Measurements from ENCODE around the gene FNBP1.

Gene FNBP1

GRCh38 chr9:130058154-130058553 is 15.2 kb upstream of the FNBP1 start:
- no peak for DNase-seq (ENCODE audit: low spot score)
- TF ChIP-seq CTCF (IDR thresholded peaks at IDR 0.05): no peak
- no peak overlapping the region for H3K4me3 ChIP-seq
- H3K27ac ChIP-seq: no peak overlapping the region

- DNase-seq (ENCODE audit: low spot score): no peak
- Histone ChIP-seq H3K27ac (peak overlapping the region in 1 of 2 donors; percentile 95), H3K4me3 (peak overlapping the region; percentile 100)
- no peak for TF ChIP-seq CTCF (IDR thresholded peaks at IDR 0.05)
These were observed 11.8 kb upstream of the FNBP1 start for GRCh38 chr9:130054820-130055219.

GRCh38 chr9:130054325-130054786 is 11.4 kb upstream of the FNBP1 start:
- peak overlapping the region; percentile 81 to 95 for H3K27ac ChIP-seq
- peak overlapping the region; percentile 100 for H3K4me3 ChIP-seq
- DNase-seq (ENCODE audit: low spot score): no peak
- TF ChIP-seq CTCF (IDR thresholded peaks at IDR 0.05): no peak

- Histone ChIP-seq H3K4me3 (peak within 1 kb of the TSS; percentile 100), H3K27ac (peak within 1 kb of the TSS; percentile 81 to 95)
- no peak for TF ChIP-seq CTCF (IDR thresholded peaks at IDR 0.05)
- peak; percentile 87 for DNase-seq (ENCODE audit: low spot score)
These were observed 10.7 kb upstream of the FNBP1 start, which contains the start of gene GPR107 for GRCh38 chr9:130053504-130054324. Gene GPR107 (plus strand): TSS chr9:130053906. CDS start chr9:130053933, 27 bp downstream.

GRCh38 chr9:130053109-130053503 is 10.1 kb upstream of the FNBP1 start:
- peak overlapping the region; percentile 81 to 95 for H3K27ac ChIP-seq
- no peak for TF ChIP-seq CTCF (IDR thresholded peaks at IDR 0.05)
- H3K4me3 ChIP-seq: peak overlapping the region; percentile 100
- DNase-seq (ENCODE audit: low spot score): no peak

GRCh38 chr9:130051855-130052254 is 8.9 kb upstream of the FNBP1 start:
- no peak for DNase-seq (ENCODE audit: low spot score)
- TF ChIP-seq CTCF (IDR thresholded peaks at IDR 0.05): no peak
- Histone ChIP-seq H3K4me3 (no peak overlapping the region), H3K27ac (no peak overlapping the region)

- no peak for DNase-seq (ENCODE audit: low spot score)
- no peak for TF ChIP-seq CTCF (IDR thresholded peaks at IDR 0.05)
- no peak overlapping the region for H3K27ac ChIP-seq
- H3K4me3 ChIP-seq: no peak overlapping the region
These were observed 7.5 kb upstream of the FNBP1 start for GRCh38 chr9:130050462-130050861.

All from coronary artery (tissue), 2 donors.